ENCODE data around the gene SPDYE9.
"Not testable (repeated sequence)": the region's sequence is repeated elsewhere in the genome, so short reads cannot be mapped to it uniquely, and the experiment has no call there.

Gene SPDYE9

GRCh38 chr7:73085938-73086337 lies at the start of gene SPDYE9:
SPDYE9 (minus strand) TSS chr7:73086038; CDS start chr7:73084238, 1,800 bp downstream.
- DNase-seq (ENCODE audit: low read depth in 1 of 2, low spot score in 1 of 2) = not testable (repeated sequence)

GRCh38 chr7:73134866-73135265 lies 49.0 kb upstream of the SPDYE9 start:
- DNase-seq (ENCODE audit: low read depth in 1 of 2, low spot score in 1 of 2) = not testable (repeated sequence)

GRCh38 chr7:73132651-73133217 lies 46.9 kb upstream of the SPDYE9 start:
- not testable (repeated sequence) for DNase-seq (ENCODE audit: low read depth in 1 of 2, low spot score in 1 of 2)

- not testable (repeated sequence) for DNase-seq (ENCODE audit: low read depth in 1 of 2, low spot score in 1 of 2)
These were observed 44.8 kb upstream of the SPDYE9 start for GRCh38 chr7:73130612-73131011.

GRCh38 chr7:73124126-73124525 lies 38.3 kb upstream of the SPDYE9 start:
- DNase-seq (ENCODE audit: low read depth in 1 of 2, low spot score in 1 of 2) = not testable (repeated sequence)

GRCh38 chr7:73122778-73123447 lies 37.1 kb upstream of the SPDYE9 start:
- DNase-seq (ENCODE audit: low read depth in 1 of 2, low spot score in 1 of 2) = not testable (repeated sequence)

GRCh38 chr7:73118155-73118554 lies 32.3 kb upstream of the SPDYE9 start:
- not testable (repeated sequence) for DNase-seq (ENCODE audit: low read depth in 1 of 2, low spot score in 1 of 2)

- DNase-seq (ENCODE audit: low read depth in 1 of 2, low spot score in 1 of 2) = not testable (repeated sequence)
These were observed 28.0 kb downstream of the SPDYE9 start, which contains the start of gene SPDYE11 for GRCh38 chr7:73057811-73058210. SPDYE11 (minus strand) TSS chr7:73057911; CDS start chr7:73056111, 1,800 bp downstream.

GRCh38 chr7:73029666-73030065 lies 56.2 kb downstream of the SPDYE9 start, which contains the start of gene SPDYE8:
SPDYE8 (minus strand) TSS chr7:73029766; CDS start chr7:73027966, 1,800 bp downstream.
- not testable (repeated sequence) for DNase-seq (ENCODE audit: low read depth in 1 of 2, low spot score in 1 of 2)

All from activated CD4-positive, alpha-beta T cell treated with anti-CD3 and anti-CD28 coated beads, Interleukin-2, amount 50 U/mL, for 24 hours (primary cell).